ENCODE results near the gene SCYGR8. TPM values are rescaled to one million over a fixed set of nuclear protein-coding genes. Genes with fewer than 3 reads are reported as not detected.
A peak's percentile ranks its signal among the peaks of the same experiment; 100 is the strongest.

Gene SCYGR8
- total RNA-seq, 1 experiment from 2014 or later: not detected

DNA sequence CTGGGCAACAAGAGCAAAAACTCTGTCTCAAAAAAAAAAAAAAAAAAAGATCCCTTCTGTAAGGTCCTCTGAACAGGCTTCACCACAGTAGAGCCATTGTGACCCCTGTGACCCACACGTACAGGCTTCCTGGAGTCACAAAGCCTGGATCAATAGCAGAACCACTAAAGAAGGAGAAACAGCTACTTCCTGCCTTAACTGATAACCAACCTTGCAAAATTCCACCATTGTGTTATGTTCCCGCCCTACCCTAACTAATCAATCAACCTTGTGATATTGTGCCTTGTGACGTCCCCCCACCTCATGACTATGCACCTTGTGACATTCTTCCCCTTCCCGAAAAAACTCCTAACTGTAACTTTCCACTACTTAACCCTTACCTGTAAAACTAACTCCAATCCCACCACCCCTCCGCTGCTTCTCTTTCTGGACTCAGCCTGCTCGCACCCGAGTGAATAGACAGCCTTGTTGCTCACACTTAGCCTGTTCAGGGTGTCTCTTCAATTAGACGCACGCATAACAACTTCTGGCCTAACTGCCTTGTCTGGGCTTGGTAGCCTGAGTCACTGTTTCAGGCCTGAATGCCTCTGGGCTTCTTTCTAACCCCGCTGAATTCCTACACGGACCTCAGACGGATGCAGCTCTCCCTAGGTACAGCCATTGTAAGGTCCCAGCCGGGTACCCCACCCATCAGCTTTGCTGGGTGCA, 13.9 kb downstream of the SCYGR8 start:
- ChIA-PET CTCF (no interaction called here), POLR2A (ENCODE audit: low non-redundant PET) (no interaction called here)
- BruUV-seq (replicated peaks): no TSS peak
- Histone ChIP-seq H3K9me3 (ENCODE audit: low read depth, low read length, poor library complexity, severe bottlenecking) (no peaks in the 10 kb centered on the region), H3K4me3 (ENCODE audit: low read depth, low read length, poor library complexity, severe bottlenecking) (no peak overlapping the region), H3K27ac (ENCODE audit: low read depth, low read length, poor library complexity, severe bottlenecking) (no peak overlapping the region), H3K27me3 (replicated peaks; ENCODE audit: insufficient read depth, low read depth, low read length, poor library complexity) (no peaks in the 10 kb centered on the region), H3K36me3 (ENCODE audit: insufficient read depth, low read length, poor library complexity, severe bottlenecking) (no peaks in the 10 kb centered on the region), H3K4me1 (ENCODE audit: insufficient read depth, low read length, poor library complexity, severe bottlenecking) (peaks cover 2% of the 10 kb centered on the region)
- no peak for DNase-seq (ENCODE audit: low spot score)
- TF ChIP-seq EZH2 (IDR thresholded peaks at IDR 0.05; ENCODE audit: borderline replicate concordance, low read depth, low read length, poor library complexity, severe bottlenecking): no peak
- TF ChIP-seq, protein P1, sequence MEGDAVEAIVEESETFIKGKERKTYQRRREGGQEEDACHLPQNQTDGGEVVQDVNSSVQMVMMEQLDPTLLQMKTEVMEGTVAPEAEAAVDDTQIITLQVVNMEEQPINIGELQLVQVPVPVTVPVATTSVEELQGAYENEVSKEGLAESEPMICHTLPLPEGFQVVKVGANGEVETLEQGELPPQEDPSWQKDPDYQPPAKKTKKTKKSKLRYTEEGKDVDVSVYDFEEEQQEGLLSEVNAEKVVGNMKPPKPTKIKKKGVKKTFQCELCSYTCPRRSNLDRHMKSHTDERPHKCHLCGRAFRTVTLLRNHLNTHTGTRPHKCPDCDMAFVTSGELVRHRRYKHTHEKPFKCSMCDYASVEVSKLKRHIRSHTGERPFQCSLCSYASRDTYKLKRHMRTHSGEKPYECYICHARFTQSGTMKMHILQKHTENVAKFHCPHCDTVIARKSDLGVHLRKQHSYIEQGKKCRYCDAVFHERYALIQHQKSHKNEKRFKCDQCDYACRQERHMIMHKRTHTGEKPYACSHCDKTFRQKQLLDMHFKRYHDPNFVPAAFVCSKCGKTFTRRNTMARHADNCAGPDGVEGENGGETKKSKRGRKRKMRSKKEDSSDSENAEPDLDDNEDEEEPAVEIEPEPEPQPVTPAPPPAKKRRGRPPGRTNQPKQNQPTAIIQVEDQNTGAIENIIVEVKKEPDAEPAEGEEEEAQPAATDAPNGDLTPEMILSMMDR (conservative IDR thresholded peaks at IDR 0.05; ENCODE audit: low read depth, low read length): no peak
- intact Hi-C loops (cut with micrococcal nuclease; ENCODE audit: unreplicated experiment): no loop called here

DNA sequence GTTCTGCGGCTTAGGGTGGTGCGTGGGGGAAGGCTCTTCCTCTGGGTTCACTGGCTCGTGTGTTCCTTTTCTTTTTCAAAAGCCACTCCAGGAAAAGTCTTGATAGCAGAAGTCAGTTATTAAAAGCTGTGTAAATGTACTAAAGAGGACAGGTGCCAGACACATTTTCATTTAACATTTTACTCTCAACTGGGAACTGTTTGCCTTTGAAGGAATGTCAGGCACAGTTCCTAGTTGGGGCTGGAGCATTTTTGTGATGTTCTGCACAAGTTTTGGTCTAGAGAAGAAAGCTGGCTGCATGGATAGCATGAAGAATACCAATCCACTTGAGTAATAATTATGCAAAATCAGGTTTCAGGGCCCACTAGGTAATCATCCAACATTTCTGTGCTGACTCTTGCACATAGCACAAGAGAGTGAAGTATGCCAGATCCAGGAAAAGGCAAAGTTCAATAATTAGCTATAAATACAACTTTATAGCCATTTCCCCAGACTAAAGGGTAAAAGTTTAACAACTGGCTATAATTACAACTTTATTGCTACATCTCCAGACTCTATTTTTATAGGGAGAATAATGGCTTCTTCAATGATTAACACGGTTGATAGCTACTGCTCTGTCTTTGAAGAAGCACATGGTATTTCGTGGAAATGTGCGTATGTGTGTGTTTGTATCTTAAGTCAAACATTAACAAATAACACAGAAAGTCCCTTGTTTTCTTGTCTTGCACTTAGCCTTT, 16.2 kb downstream of the SCYGR8 start:
- POLR2A ChIA-PET (ENCODE audit: low non-redundant PET): no interaction called here
- no peak for DNase-seq (ENCODE audit: low spot score)

DNA sequence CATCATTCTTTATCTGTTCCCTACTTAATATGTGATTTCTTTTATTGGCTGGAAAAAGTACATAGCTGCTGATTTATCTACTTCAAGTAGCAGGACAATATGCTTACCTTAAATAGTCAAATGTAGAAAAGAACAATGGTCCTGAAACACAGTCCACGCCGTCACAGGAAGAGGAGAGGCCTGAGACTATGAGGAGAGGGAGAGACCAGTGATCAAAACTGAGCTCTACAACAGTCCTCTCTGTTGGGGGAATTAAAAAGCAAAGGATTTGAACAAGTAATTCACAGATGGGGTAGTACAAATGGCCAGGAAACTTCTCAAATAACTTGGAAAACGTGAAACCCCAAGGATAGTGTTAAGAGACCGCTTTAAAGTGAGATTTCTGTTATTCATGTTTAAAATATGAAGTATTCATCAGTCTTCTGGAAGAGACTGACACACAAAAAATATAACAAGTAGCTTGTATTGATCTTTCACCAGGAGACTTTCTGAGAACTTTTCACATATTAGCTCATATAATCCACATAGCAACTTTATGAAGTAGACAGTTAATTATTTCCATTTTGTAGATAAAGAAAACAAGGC, 20.2 kb downstream of the SCYGR8 start:
- ChIA-PET CTCF (interaction anchor here (0.5 to 1.9 kb wide), 11 partner anchors 14 to 635 kb away, joined by 3 to 23 read pairs (median 3); no protein-coding TSS in a partner anchor), POLR2A (ENCODE audit: low non-redundant PET) (no interaction called here)
- Histone ChIP-seq H3K27me3 (replicated peaks; ENCODE audit: insufficient read depth, low read depth, low read length, poor library complexity) (no peaks in the 10 kb centered on the region), H3K4me1 (ENCODE audit: insufficient read depth, low read length, poor library complexity, severe bottlenecking) (peaks cover 9% of the 10 kb centered on the region), H3K4me3 (ENCODE audit: low read depth, low read length, poor library complexity, severe bottlenecking) (no peak overlapping the region), H3K36me3 (ENCODE audit: insufficient read depth, low read length, poor library complexity, severe bottlenecking) (no peaks in the 10 kb centered on the region), H3K27ac (ENCODE audit: low read depth, low read length, poor library complexity, severe bottlenecking) (peak overlapping the region; percentile 1), H3K9me3 (ENCODE audit: low read depth, low read length, poor library complexity, severe bottlenecking) (no peaks in the 10 kb centered on the region)
- intact Hi-C loops (cut with micrococcal nuclease; ENCODE audit: unreplicated experiment): loop anchor here (1.0 to 5.0 kb wide), 5 partner anchors 107 to 634 kb away; no protein-coding TSS in a partner anchor
- no peak for DNase-seq (ENCODE audit: low spot score)
- TF ChIP-seq, protein P1 (conservative IDR thresholded peaks at IDR 0.05; ENCODE audit: low read depth, low read length): no peak
- no peak for TF ChIP-seq EZH2 (IDR thresholded peaks at IDR 0.05; ENCODE audit: borderline replicate concordance, low read depth, low read length, poor library complexity, severe bottlenecking)
- BruUV-seq (replicated peaks): no TSS peak

More for the DNA sequence above, 16.2 kb downstream of the SCYGR8 start:
- Histone ChIP-seq H3K9me3 (ENCODE audit: low read depth, low read length, poor library complexity, severe bottlenecking) (no peaks in the 10 kb centered on the region), H3K4me1 (ENCODE audit: insufficient read depth, low read length, poor library complexity, severe bottlenecking) (peaks cover 9% of the 10 kb centered on the region), H3K36me3 (ENCODE audit: insufficient read depth, low read length, poor library complexity, severe bottlenecking) (no peaks in the 10 kb centered on the region), H3K4me3 (ENCODE audit: low read depth, low read length, poor library complexity, severe bottlenecking) (no peak overlapping the region), H3K27me3 (replicated peaks; ENCODE audit: insufficient read depth, low read depth, low read length, poor library complexity) (no peaks in the 10 kb centered on the region), H3K27ac (ENCODE audit: low read depth, low read length, poor library complexity, severe bottlenecking) (no peak overlapping the region)
- intact Hi-C loops (cut with micrococcal nuclease; ENCODE audit: unreplicated experiment): no loop called here
- CTCF ChIA-PET: no interaction called here
- no TSS peak for BruUV-seq (replicated peaks)
- TF ChIP-seq, protein P1 (conservative IDR thresholded peaks at IDR 0.05; ENCODE audit: low read depth, low read length): no peak
- TF ChIP-seq EZH2 (IDR thresholded peaks at IDR 0.05; ENCODE audit: borderline replicate concordance, low read depth, low read length, poor library complexity, severe bottlenecking): no peak
